AG04449 (cell line): ENCODE measurements around the gene TEX264.

Source experiments
- CTCF ChIA-PET: fragments of 350-600 bp; formaldehyde crosslinking; extraction: SDS; loops from one replicate; lab custom pipeline; 2021; ENCODE audit warnings: antibody characterized with exemption; lab: Yijun Ruan, JAX
- POLR2A ChIA-PET: fragments of 400-600, 350-600 bp; formaldehyde crosslinking; extraction: SDS; loops from one replicate; lab custom pipeline; 2020; ENCODE audit warnings: antibody characterized with exemption, inconsistent platforms; lab: Yijun Ruan, JAX
- DNase-seq: peaks from one replicate; pipeline ENCODE4 v3.0.0-alpha.2; 2010; ENCODE audit warnings: low read depth, low spot score
- H3K4me3 ChIP-seq: 2 replicates; pipeline ENCODE4 v1.5.1; 2011; ENCODE audit warnings: low read depth, mild to moderate bottlenecking, control low read depth, low read length
- TF ChIP-seq, protein P1 (sequence below): IDR thresholded peaks from one replicate; pipeline ENCODE4 v1.5.1; 2011; ENCODE audit warnings: mild to moderate bottlenecking, moderate library complexity, low read length, control low read depth, inconsistent platforms; ENCODE audit not compliant: insufficient read depth; ENCODE audit errors: missing control alignments

Gene TEX264

DNA sequence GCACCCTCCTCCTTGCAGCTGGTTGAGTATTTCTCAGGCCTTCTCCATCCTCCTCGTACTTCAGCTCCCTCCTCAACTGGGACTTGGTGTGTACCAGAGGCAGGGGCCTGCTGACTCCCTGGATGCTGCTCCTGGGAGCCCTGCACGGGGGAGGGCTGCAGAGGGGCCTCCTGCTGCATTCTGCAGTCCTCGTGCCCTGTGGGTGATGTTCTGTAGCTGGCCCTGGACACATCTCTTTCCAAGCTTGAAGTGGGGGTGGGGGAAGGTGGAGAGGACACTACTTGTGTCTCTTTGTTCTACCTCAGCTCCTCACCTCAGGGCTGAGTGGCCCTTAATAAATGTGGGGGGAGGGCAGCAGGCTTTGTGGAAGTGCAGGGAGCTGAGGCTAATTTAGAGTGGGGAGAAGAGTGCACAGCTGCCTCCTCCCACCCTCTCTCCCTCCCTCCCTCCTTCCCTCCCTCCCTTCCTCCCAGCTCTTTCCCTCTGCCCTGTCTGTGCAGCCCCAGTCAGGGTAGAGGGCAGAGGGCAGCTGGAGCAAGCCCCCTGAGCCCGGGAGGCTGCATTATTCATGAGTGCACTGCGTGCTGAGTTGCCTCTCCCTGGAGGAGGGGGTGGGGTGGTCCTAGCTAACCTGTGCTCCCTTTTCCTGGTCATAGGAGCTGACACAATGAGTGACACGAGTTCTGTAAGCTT lies 32.2 kb downstream of the TEX264 start:
- no peak for DNase-seq
- H3K4me3 ChIP-seq = no peak overlapping the region
- ChIA-PET POLR2A (no interaction called here), CTCF (interaction anchor here (1.6 kb wide), 1 partner anchor 21 kb away, joined by 6 read pairs; no protein-coding TSS in a partner anchor)
- TF ChIP-seq, protein P1, sequence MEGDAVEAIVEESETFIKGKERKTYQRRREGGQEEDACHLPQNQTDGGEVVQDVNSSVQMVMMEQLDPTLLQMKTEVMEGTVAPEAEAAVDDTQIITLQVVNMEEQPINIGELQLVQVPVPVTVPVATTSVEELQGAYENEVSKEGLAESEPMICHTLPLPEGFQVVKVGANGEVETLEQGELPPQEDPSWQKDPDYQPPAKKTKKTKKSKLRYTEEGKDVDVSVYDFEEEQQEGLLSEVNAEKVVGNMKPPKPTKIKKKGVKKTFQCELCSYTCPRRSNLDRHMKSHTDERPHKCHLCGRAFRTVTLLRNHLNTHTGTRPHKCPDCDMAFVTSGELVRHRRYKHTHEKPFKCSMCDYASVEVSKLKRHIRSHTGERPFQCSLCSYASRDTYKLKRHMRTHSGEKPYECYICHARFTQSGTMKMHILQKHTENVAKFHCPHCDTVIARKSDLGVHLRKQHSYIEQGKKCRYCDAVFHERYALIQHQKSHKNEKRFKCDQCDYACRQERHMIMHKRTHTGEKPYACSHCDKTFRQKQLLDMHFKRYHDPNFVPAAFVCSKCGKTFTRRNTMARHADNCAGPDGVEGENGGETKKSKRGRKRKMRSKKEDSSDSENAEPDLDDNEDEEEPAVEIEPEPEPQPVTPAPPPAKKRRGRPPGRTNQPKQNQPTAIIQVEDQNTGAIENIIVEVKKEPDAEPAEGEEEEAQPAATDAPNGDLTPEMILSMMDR = no peak

DNA sequence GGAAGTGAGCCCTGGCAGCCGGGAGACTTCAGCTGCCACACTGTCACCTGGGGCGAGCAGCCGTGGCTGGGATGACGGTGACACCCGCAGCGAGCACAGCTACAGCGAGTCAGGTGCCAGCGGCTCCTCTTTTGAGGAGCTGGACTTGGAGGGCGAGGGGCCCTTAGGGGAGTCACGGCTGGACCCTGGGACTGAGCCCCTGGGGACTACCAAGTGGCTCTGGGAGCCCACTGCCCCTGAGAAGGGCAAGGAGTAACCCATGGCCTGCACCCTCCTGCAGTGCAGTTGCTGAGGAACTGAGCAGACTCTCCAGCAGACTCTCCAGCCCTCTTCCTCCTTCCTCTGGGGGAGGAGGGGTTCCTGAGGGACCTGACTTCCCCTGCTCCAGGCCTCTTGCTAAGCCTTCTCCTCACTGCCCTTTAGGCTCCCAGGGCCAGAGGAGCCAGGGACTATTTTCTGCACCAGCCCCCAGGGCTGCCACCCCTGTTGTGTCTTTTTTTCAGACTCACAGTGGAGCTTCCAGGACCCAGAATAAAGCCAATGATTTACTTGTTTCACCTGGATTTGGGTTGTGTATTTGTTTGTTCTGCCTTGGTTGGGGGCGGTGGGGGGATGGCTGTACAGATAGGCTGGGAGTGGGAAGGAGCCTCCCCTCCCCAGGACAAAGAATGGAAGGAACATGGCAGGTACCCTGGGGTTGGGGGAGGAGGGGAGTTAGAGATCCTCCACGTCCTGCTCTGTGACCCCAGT lies 32.9 kb downstream of the TEX264 start:
- ChIA-PET CTCF (interaction anchor here (2.8 kb wide), 1 partner anchor 22 kb away, joined by 13 read pairs; no protein-coding TSS in a partner anchor), POLR2A (no interaction called here)
- H3K4me3 ChIP-seq = no peak overlapping the region
- TF ChIP-seq, protein P1 = no peak
- no peak for DNase-seq

DNA sequence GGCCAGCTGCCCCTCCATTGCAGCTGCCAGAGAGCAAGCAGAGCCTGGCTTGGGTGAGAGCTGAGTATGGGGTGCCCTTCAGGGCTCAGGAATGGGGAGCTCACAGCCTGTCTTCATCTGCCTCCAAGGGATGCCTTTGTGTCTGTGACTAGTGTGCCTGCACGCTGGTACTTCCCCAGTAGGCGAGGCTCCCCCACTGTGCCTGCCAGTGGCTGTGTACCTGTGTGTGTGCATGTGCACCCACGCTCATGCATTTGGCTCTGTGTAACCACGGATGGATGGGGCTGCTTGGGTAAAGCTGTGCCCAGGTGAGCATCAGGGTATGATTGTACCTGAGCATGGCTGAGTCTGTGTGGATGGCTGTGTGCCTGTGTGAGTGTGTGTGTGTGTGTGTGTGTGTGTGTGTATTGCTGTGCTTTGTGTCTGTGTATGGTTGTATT lies 33.5 kb downstream of the TEX264 start:
- TF ChIP-seq, protein P1 = no peak
- no peak for DNase-seq
- POLR2A ChIA-PET = no interaction called here
- CTCF ChIA-PET = interaction anchor here (2.8 kb wide), 1 partner anchor 22 kb away, joined by 13 read pairs; no protein-coding TSS in a partner anchor
- H3K4me3 ChIP-seq = no peak overlapping the region

DNA sequence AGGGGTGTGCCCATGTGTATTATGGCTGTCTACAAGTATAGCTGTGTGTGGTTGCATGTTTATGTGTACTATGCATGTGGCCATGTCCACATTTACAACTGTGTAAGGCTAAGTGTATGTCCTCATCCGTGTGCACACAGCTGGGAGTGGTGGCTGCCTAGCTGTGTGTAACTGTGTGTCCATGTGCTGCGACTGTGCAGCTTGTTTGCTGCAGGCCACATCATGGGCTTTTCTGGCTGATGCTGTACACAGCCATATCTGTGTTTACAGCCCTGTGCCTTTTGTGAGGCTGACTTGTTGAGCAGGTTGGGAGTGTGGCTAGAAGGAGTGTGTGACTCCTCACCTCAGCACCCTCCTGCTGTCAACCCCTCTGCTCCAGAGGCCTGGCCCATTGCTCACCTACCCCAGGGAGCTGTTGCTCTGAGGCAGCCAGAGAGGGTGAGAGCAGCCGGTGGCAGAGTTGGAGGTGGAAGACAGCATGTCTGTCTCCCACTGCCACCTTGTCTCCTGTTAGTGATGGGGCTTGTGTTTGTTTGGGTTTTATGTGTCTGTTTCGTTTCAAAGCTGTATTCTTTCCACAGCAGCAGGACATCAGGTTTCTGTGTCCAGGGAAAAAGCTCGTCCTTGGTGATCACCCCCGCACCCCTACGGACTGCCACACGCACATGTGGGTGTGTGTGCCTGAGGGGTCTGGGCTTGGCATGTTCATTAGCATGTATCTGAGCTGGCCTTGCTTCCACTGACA lies 34.4 kb downstream of the TEX264 start:
- CTCF ChIA-PET = interaction anchor here (0.7 to 2.8 kb wide), 3 partner anchors 13 to 203 kb away, joined by 4 to 13 read pairs (median 4); no protein-coding TSS in a partner anchor
- no peak overlapping the region for H3K4me3 ChIP-seq
- POLR2A ChIA-PET = no interaction called here
- TF ChIP-seq, protein P1 = no peak
- no peak for DNase-seq

DNA sequence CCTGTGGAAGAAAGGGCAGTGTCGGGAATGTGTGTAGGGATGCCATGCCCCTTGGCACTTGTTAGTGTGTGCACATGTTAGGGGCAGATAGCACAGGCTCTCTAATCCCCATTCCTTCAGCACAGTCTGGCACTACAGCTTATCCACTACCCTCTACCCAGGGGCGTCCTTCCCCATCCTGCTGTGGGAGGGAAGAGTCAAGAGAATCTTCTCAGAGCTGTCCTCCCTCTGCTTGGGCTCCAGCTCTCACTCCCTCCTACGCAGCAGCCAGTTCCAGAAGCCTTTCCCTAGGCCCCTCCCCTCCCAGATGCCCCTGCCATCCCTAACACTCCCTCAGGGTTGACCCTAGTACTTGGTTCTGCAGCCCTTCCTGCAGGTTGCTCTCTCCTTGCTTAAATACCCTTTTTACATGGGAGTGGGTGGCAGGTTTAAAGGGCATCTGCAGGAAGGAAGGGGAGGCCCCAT lies 35.0 kb downstream of the TEX264 start:
- CTCF ChIA-PET = interaction anchor here (0.7 to 2.8 kb wide), 3 partner anchors 14 to 204 kb away, joined by 4 to 13 read pairs (median 4); no protein-coding TSS in a partner anchor
- POLR2A ChIA-PET = no interaction called here
- no peak overlapping the region for H3K4me3 ChIP-seq
- TF ChIP-seq, protein P1 = no peak
- no peak for DNase-seq
